Amniotic stem cell (primary cell): ENCODE data around the gene CITED4.
A peak's percentile ranks its signal among the peaks of the same experiment; 100 is the strongest.

Source experiments
- DNase-seq: peaks from one replicate; lab custom pipeline; 2025; lab: John Stamatoyannopoulos, UW

Gene CITED4

DNA sequence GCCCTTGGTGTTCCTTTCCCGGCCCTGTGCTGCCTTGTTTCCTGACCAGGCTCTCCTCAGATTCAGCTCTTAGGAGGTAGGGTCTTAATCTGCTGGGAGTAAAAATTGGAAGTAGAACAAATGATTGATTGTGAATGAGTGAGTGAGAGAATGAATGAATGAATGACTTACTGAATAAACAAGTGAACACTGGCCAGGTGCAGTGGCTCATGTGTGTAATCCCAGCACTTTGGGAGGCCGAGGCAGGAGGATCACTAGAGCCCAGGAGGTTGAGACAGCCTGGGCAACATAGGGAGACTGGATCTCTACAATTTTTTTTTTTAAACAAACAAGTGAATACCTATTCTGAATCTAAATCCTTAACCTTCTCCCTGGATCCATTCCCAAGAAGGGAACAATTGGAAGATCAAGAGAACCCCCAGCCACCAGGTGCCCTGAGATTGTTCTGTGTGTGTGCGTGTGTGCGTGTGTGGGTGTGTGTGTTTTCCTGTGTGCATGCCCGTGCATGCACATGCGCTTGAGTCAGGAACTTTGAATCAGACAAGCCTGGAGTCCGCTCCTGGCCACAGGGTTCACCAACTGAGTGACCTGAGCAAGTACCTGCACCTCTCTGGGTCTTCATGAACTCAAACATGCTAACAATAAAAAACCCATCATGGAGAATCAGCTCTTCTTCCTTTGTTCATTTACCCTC lies 24.3 kb upstream of the CITED4 start:
- DNase-seq, result no peak

DNA sequence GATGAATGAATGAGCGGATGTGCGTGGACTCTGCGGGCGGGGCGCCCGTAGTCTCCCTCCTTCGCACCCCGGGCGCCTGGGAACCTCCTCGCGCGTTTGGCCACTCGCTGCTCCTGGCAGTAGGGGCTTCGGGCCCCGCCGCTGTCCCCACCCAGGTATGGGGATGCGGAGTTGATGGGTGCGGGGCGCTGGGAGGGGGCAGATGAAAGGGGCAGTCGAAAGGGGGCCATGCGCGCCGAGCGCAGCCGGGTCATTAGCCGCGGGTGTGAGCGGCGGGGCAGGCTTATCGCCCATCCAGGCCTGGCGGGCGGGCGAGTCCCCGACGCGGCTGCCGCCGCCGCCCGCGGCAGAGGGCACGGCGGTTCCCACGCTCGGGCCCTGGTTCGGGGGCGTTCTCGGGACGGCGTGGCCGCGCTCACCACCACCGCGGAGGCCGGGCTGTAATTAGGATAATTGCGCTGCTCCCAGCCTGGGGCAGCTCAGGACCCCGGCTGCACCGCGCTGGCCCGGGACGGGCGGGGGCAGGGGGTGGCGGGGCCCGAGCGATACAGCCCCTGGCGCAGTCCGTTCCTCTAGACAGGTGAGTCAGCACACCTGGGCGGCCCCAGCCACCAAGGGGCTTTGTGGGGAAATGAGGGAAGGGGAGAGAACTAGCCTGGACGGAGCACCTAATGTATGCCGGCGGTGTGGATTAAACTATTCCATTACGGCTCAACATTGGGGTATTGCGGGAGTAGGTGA lies 22.1 kb upstream of the CITED4 start:
- DNase-seq, result no peak

DNA sequence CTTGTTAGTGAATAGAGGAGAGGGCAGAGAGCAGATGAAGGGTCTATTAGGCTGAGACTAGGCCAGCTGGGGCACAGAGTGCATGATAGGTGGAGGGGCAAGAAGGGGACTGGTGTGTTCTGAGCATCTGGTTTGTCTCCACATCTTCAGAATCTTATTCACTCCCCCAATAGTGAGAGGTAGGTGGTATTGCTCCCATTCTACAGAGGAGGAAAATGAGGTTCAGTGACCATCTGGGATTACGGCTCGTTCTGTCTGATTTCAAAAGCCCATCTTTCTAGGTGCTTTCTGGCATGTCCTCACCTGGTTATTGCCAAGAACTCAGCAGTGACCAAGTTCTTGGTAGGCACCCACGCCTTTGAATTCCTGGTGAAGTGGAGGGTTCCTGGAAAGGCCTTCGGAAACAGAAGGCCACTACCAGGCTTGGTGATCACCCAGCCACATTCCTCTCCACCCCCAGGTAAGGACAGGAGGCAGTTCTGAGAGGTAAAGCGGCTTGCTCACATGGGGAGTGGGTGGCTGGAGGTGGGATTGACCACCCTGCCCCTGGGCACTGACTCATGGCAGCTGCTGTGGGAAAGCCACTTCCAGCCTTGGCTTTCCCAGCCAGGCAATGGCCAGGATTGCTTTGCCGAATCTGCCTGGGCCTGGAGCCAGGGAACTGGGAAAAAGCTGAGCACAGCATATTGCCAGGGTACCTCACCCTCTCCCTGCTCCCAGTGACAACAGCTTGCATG lies 18.8 kb upstream of the CITED4 start:
- DNase-seq, result no peak

DNA sequence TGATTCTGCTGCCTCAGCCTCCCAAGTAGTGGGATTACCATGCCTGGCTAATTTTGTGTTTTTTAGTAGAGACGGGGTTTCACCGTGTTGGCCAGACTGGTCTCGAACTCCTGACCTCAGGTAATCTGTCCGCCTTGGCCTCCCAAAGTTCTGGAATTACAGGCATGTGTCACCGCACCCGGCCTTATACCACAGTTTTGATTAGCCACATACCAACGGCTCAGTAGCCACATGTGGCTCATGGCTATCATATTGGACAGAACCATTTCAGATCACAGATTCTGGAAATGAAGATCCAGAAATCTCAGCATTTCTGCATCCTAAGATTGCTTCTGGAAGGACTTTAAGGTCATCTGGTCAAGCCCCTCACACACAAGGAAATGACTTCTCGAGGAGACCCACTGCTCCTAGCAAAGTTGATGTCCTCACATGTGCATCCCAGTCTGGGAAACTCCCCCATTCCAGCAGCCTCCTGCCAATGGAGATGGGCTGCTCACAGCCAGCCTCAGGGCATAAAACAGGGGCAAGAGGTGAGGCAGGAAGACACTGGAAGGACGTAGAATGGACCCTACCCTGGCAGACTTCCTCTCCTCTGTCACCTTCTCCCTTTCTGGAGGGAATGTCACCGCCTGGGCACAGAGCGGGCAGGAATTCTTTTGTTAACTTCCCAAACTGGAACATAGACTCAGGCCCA lies 17.5 kb upstream of the CITED4 start:
- DNase-seq, result no peak

DNA sequence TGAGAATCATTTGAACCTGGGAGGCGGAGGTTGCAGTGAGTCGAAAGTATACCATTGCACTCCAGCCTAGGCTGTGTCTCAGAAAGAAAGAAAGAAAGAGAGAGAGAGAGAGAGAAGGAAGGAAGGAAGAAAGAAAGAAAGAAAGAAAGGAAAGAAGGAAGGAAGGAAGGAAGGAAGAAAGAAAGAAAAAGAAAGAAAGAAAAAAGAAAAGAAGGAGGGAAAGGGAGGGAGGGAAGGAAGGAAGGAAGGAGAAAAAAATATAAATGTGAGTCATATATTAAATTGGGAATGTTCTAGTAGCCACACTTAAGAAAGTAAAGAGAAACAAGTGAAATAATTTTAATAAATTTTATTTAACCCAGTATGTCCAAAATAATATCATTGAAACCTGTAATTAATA lies 16.7 kb upstream of the CITED4 start:
- no peak for DNase-seq

DNA sequence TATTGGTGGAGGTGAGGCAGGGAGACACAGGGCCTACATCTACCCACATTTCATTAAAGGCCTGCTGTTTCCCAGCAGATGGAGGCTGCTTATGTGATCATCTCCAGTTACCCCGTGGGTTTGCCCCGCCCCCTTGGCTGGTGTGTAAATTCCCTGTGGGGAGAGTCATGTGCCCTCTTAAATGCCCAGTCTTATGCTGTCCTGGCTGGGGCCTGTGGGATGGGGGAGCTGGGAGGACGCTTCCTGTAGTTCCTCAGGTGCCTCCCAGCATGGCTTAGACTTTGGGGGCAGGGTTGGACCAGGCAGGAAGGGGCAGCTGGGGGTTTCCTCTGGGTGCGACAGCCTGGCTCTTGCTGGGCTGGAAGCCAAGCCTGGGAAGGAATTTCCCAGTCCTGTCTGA lies 15.5 kb upstream of the CITED4 start:
- peak; percentile 60 for DNase-seq

DNA sequence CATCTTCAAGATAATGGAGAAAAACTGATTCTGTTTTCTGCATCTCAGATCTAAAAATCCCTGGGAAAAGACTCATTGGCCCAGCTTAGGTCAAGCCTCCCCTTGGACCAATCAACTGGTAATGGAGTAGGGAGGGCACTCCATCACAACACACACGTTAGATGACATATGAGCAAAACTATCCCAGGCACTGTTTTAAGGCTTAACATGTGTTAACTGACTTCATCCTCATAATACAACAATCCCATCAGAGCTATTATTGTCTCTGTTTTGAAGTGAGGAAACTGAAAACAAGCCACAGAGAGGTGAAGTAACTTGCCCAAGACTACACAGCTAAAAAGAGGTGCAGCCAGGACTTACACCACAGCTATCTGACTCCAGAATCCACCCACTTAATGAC lies 14.7 kb upstream of the CITED4 start:
- DNase-seq, result no peak

DNA sequence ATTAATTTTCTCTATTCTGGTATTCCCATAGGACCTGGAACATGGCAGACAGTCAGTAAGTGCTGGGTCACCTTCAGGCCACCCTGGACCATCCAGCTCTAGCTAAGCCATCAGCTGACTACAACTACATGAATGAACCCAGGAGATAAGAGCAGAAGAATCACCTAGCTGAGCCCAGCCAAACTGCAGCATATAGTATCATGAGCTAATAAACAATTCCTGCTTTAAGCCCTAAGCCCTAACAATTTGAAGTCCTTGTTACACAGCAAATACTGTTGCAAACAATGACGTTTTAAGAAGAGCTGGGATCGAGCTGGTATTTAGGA lies 14.2 kb upstream of the CITED4 start:
- DNase-seq, result no peak

DNA sequence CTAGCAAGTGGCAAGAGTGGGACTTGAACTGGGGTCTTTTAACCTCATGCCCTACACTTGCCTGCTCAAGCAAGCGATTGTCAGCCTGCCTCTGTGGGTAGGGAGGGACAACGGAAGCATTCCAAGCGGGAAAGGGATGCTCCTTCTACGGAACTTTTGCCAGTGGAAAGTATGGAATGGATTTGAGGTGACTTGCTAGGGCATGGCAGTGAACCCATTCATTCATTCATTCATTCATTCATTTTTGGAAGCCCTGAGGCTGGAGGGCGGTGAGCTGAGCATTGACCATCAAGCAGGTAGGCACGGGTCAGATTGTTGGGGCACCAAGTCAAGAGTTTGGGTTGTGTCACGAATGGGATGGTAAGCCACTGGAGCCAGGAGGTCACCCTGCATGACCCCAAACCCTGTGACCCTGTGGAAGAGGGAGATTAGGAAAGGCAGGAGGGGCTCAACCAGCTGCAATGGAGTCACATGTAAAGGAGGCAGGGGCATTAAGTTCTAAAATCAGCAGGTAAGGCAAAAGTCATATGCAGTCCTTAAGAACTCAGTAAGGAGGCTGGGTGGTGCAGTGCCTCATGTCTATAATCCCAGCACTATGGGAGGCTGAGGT lies 11.8 kb upstream of the CITED4 start:
- DNase-seq, result no peak

DNA sequence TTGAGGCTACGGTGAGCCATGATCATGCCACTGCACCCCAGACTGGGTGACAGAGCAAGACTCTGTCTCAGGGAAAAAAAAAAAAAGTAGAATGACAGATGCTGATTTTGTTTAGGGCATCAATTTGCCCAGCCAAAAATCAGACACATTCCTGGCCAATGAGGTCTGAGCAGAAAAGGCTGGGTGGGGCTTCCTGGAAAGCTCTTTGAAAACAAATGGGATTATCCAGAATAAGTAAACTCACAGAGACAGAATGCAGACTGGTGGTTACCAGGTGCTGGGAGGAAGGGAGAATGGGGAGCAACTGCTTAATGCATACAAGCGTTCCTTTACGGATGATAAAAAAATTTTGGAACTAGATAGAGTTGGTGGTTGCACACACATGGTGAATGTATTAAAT lies 10.1 kb upstream of the CITED4 start:
- no peak for DNase-seq

DNA sequence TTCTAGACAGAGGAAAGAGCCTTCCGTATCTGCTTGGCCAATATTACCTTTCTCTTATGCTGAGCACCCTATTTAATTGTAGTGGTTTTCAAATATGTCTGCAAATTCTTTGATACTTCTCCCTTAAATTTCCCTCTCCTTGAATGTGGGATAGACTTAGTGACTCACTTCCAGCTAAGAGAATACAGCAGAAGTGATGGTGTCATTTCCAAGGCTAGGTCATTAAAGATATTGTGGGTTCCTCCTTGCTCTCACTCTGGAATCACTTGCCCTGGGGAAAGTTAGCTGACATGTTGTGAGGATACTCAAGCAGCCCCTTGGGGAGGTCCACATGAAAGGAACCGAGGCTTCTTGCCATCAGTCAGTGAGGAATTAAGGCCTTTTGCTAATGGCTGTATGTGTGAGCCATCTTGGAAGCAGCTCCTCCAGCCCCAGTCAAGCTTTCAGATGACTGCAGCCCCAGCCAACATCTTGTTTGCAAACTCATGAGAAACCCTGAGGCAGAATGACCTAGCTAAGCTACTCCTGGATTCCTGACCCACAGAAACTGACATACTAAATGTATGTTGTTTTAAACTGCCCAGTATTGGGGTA lies 8.1 kb upstream of the CITED4 start:
- DNase-seq, result no peak

DNA sequence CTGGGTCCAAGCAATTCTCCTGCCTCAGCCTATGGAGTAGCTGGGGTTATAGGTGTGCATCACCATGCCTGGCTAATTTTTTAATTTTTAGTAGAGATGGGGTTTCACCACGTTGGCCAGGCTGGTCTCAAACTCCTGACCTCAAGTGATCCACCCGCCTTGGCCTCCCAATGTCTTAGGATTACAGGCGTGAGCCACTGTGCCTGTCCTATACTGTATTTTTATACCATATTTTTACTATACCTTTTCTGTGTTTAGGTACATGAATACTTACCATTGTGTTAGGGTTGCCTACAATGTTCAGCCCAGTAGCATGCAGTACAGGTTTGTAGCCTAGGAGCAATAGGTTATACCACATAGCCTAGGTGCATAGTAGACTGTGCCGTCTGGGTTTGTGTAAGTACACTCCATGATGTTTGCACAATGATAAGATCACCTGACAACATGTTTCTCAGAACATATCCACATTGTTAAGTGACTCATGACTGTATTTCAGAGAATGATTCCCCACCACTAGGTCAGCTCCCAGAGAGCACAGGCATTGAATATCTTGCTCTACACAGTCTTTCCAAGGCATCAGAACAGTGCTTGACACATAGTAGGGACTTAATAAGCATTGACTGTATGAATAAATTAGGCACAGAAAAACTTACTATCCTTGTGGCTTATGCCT lies 6.0 kb upstream of the CITED4 start:
- no peak for DNase-seq

DNA sequence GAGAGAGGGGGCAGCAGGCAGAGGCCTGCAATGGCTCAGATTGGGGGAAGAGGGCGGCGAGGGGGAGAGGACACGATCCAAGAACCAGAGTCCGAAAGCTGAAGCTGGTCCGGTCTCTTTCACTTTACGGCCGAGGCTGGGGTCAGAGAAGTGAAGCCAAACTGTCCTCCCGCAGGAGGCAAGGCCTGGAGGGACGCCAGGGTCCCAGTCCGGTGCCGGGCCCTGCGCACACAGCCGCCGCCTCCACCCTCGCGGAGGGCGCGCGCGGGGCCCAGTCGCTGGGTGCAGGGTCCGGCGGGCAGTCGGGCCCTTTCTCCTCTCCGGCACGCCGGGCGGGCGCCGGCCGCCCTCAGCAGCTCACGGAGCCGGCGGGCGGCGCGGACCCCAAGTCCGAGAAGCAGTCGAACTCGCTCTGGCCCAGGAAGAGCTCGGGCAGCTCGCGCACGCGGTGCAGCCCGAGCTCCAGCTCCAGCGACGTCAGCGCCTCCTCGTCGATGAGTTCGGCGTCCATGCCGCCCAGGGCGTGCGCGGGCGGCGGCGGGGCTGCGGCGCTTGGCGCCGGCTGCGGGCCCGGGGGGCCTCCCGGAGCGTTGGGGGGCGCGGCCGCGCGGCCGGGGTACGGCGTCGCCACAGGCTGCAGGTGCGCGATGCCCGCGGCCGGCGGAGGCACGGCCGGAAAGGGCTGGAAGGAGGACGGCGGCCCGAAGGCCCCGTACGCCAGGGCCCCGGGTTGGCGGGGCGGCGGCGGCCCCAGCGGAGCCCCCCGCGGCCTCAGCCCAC lies 749 bp downstream of the CITED4 start:
- no peak for DNase-seq

DNA sequence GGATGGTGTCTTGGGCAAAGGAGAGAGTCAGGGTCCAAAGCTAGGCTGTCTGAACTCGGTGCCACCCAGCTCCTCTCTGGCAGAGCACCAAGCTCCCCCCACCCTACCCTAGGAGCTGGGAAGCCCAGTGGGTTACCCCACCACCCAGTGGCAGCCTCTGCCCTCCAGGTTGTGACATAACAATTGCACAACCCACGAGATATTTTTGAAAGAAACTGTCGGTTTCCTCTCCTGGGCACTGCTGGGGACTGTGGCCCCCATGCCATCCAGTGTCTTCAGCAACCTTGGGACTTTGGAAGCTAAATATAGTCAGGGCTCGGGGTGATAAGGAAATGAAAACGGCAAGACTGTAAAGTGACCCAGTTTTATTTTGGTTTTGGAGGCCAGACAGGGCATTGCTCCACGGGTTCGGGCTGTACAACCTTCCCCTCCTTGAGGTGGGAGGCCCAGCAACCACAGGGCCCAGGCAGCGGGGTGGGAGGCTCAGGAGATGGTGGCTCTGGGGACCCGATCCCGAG lies 1.4 kb downstream of the CITED4 start:
- DNase-seq, result no peak

DNA sequence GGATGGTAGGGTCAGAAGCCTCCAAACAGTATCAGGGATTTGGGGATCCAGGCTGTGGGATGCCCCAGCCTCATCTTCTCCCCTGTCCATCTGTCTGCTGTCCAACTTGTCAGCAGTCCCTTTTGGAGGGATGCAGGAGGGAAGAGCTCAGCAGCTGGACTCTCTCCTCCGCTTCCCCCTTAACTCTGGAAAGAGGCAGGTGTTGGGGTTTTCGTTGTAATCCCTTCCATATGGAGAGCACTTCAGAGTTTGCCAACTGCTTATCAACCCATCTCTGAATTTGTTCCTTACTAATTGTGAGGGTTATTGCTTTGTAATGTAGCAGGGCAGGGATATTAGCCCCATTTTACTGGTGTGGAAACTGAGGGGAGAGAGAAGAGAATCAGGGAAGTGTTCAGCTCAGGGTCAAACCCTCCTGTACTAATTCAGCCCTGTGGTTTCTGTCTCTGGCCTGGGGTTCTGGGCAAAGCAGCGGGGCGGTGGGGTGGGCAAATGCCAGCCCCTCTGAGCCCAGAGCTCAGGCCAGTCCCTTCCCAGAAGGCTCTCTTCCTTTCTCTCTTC lies 3.2 kb downstream of the CITED4 start:
- no peak for DNase-seq

DNA sequence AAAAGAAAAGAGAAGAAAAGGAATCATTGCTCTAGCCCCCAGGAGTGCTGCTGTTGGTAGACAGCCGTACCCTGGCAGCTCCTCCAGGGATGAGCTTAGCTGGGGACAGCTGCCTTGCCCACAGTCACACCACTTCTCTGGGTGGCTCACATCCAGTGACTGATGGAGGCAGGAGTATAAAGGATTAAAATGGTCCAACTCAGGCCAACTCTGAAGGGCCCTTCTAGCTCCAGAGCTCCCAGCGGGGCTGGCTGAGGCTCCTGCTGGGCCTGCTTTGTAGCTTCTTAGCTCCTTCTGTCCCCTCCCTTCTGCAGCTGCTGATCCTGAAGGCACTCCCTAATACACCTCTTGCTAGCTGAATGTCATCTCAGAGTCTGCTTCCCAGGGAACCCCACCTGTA lies 4.4 kb downstream of the CITED4 start:
- DNase-seq, result no peak

DNA sequence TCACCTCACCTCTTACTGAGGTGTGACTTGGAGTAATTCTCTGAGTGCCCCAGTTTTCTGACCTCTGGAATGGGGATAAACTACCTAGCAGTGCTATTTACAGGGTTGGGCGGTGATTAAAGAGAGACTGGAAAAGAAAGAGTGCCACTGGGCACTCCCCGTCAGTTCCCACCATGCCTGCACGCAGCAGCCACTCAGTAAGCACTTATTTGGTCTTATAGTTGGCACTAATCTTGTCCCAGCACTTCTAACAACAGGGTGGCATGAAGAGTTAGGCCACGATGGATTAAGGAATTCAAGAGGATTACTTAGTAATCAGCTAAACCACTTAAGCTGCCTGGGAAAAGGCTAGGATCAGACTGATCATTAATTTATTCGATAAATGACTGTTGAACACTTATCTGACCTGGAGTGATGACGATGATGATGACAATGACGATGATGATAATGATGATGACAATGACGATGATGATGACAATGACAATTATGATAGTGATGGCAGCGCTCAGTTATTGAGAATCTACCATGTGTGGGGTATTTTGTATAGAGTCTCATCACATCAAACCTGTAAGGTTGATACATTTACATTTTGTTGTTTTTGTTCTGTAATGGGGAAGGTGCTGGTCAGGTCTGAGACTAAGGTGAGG lies 5.4 kb downstream of the CITED4 start:
- DNase-seq, result no peak

DNA sequence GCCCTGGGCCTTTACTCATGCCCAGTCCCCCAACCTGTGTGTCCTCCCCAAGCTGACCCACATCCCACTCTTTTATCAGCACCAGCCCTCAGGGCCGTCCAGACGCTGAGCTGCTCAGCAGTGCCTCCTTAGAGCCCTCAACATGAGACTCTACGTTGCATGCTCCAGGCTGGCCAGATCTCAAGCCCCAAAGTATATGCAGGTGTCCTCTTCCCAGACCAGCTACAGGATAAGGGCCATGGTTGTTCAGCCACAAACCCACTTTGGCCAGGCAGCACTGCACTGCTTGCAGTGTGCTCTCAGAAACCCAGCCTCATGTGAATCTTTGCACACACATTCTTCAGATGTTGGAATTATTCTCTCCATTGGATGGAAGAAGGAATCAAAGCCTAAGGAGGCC lies 6.0 kb downstream of the CITED4 start:
- DNase-seq, result no peak

DNA sequence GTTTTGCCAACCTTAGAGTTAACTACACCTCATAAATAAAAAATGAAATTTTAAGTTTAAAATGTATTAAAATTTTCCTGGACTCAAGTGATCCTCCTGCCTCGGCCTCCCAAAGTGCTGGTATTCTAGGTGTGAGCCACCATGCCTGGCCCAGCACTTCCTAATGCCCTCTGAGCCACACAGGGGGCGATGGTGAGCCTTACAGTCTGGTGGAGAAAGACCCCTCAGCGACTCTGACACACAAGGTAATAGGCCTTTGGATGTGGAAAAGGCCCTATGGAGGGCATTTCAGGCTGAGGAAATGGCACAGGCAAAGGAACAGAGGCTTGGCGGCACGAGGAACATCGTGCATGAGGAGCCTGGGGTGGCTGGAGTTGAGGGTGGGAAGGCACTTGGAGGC lies 6.7 kb downstream of the CITED4 start:
- no peak for DNase-seq

DNA sequence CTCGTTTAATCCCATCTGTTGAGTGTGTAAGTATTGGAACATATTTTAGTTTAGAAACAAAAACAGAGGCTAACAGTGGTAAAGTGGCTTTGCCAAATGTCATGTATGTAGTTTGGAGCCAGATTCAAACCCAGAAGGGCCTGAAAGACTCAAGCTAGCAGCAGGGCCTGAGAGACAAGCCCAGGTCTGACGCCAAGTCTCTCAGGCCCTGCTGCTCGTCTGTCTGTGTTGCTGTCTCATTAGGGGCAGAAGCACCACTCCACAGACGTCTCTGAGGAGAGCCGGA lies 8.3 kb downstream of the CITED4 start:
- no peak for DNase-seq
